Activated CD8-positive, alpha-beta memory T cell treated with anti-CD3 and anti-CD28 coated beads for 24 hours (primary cell): ENCODE measurements around the gene GLI1.
"Not testable (repeated sequence)": the region's sequence is repeated elsewhere in the genome, so short reads cannot be mapped to it uniquely, and the experiment has no call there.

Experiments used
- DNase-seq: peaks from one replicate; pipeline ENCODE4 v3.0.0-alpha.2; 2020

Gene GLI1

GRCh38 chr12:57459750-57460467, at the start of gene GLI1:
Gene GLI1 (plus strand): TSS chr12:57459785. CDS start chr12:57463692, 3,907 bp downstream.
- no peak for DNase-seq

GRCh38 chr12:57410534-57410933, 49.1 kb upstream of the GLI1 start:
- DNase-seq = no peak

GRCh38 chr12:57414160-57414559, 45.4 kb upstream of the GLI1 start:
- not testable (repeated sequence) for DNase-seq

GRCh38 chr12:57415088-57415487, 44.5 kb upstream of the GLI1 start:
- DNase-seq = no peak

DNA sequence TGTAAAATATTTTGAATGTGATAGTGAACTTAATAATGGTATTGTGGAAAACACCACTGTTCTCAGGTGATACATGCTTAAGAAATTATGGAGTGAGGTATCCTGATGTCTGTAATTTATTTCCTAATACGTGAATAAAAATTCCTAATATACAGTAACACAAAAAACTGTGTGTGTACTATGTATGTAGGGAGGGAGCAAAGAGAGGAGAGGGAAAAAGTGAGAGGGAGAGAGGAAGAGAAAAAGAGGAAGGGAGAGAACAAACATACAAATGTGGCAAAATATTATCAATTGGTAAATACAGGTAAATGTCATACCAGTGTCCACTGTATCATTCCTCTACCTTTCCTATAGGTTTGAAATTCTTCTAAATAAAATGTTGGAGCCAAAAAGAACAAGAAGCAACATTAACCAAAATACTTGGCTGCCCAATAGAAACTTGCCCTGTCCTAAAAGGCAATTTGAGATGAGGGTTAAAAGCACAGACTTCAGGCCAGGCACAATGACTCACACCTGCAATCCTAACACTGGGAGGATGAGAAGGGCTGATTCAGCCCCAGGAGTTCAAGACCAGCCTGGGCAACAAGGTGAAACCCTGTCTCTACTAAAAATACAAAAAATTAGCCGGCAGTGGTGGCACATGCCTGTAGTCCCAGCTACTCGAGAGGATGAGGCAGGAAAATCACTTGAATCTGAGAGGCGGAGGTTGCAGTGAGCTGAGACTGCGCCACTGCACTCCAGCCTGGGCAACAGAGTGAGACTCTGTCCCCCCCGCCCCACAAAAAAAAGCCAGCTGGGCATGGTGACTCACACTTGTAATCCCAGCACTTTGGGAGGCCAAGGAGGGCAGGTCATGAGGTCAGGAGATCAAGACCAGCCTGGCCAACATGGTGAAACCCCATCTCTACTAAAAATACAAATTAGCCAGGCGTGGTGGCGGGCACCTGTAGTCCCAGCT, 43.3 kb upstream of the GLI1 start:
- DNase-seq = no peak

DNA sequence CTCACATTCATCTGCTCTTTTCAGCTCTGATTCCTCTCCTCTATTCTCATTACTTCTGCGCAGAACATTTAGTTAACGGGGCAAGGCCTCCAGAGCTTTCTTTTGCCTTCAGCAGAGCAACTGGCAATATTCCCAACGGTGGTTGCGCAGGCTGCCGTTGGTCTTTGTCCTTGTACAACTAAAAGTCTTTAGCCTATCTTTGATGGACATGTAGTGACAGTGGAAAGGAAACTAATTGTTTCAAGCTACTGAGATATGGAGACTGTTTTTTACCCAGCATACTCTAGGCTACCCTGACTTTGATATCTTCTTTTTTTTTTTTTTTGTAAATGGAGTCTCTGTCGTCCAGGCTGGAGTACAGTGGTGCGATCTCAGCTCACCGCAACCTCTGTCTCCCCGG, 41.3 kb upstream of the GLI1 start:
- DNase-seq = no peak

DNA sequence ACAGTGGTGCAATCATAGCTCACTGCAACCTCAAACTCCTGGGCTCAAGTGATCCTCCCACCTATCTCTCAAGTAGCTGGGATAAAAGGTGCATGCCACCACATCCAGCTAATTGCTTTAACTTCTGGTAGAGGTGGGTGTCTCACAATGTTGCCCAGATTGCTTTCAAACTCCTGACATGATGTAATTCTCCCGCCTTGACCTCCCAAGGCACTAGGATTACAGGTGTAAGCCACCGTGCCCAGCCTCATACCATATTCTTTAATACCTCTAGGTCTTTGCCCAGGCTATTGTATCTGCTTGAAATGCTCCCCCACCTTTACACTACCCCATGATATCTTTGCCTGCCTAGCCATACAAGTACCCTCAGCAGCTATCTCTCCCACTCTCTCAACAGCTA, 40.1 kb upstream of the GLI1 start:
- DNase-seq = no peak

GRCh38 chr12:57420482-57420881, 39.1 kb upstream of the GLI1 start:
- DNase-seq = no peak

DNA sequence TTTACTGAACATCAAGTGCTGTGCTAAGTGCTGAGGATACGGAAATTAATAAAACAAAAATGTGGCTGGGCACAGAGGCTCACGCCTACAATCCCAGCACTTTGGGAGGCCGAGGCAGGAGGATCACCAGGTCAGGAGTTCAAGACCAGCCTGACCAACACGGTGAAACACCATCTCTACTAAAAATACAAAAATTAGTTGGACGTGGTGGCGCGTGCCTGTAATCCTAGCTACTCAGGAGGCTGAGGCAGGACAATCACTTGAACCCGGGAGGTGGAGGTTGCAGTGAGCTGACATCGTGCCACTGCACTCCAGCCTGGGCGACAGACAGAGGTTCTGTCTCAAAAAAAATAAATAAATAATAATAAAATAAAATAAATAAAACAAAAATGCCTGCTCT, 32.6 kb upstream of the GLI1 start:
- not testable (repeated sequence) for DNase-seq

DNA sequence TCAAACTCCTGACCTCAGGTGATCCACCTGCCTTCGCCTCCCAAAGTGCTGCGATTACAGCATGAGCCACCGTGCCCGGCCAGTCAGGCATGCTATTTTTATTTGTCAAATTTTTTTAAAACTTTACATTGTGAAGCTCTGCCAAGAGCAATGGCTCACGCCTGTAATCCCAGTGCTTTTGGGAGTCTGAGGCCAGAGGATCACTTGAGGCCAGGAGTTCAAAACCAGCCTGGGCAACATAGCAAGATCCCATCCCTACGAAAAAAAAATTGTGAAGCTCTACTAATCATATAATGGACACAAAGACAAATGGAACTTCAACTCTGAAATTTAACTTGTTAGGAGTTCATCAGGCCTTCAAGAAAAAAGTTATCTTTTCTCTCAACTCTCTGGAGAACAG, 30.6 kb upstream of the GLI1 start:
- no peak for DNase-seq

DNA sequence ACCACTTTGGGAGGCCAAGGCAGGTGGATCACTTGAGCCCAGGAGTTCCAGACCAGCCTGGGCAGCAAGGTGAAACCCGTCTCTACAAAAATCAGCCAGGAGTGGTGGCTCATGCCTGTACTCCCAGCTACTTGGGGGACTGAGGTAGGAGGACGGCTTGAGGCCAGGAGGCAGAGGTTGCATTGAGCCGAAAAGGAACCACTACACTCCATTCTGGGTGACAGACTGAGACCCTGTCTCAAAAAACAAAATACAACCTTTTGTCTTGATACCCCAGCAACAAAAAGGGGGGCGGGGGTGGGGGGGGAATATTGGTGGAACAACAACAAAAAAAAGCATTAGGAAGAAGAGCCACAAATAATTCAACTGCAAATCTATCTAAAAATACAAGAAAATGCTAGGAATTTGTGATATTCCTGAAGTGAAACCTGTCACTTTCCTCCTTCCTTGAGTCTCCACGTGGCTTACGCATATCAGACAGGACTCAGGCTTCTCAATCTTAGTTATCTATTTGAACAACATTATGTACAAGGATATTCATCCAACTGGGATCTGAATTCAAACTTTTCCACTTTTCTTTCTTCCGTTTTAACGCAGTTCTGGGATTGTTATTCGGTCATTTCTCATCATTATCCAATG, 30.0 kb upstream of the GLI1 start:
- no peak for DNase-seq

DNA sequence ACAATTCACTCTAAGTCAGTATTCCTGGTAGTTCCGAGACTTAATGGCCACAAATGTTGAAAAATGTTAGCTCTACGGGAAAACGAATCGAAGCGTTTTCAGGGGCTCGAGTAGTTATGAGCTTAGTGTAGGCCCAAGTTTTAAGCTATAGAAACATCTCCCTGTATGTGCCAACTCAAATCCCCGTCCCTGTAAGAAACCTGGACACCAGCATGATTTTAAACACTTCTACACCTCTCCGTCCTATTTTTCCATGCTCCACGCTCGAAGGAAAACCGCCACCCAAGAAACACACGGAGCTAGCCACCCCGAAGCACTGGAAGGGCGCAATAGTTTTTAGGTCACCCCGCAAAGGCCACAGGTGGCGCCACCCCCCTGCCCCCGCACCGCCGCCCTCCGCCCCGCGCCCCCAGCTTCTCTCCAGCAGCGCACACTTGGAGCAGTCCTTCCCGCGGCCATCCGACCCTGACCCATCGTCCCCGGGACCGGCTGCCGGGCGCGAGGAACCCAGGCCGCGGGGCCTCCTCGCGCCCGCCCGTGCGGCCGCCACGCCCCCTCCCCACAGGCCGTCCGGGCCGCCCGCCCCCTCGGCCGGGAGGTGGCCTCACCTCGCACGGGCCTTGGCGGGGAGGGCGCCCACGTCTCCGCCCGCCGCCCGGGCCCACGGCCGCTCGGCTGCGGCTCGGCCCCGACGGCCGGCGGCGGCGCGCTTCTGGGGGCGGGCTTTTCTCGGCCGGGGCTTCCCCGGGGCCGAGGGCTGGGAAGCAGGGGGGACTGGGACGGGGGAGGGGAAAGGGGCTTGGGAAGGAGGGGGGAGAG, 29.3 kb upstream of the GLI1 start:
- peak; percentile 83 for DNase-seq

GRCh38 chr12:57430931-57431566, 28.5 kb upstream of the GLI1 start, which contains the start of gene R3HDM2:
Gene R3HDM2 (minus strand): TSS chr12:57431043. CDS start chr12:57310428, 120,615 bp downstream.
- peak; percentile 98 for DNase-seq

GRCh38 chr12:57431654-57432188, 27.9 kb upstream of the GLI1 start:
- DNase-seq = no peak

DNA sequence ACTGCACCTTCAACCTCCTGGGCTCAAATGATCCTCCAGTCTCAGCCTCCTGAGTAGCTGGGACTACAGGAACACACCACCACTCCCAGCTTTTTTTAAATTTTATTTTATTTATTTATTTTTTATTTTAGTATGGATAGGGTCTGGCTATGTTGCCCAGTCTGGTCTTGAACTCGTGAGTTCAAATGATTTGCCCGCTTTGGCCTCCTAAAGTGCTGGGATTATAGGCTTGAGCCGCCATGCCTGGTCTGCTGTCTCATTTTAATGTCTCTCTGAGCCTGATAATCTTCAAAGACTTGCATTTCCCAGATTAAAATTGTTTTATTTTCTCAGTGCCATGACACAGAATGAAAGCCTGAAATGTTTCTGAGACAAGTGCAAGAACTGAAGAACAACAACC, 26.2 kb upstream of the GLI1 start:
- no peak for DNase-seq

DNA sequence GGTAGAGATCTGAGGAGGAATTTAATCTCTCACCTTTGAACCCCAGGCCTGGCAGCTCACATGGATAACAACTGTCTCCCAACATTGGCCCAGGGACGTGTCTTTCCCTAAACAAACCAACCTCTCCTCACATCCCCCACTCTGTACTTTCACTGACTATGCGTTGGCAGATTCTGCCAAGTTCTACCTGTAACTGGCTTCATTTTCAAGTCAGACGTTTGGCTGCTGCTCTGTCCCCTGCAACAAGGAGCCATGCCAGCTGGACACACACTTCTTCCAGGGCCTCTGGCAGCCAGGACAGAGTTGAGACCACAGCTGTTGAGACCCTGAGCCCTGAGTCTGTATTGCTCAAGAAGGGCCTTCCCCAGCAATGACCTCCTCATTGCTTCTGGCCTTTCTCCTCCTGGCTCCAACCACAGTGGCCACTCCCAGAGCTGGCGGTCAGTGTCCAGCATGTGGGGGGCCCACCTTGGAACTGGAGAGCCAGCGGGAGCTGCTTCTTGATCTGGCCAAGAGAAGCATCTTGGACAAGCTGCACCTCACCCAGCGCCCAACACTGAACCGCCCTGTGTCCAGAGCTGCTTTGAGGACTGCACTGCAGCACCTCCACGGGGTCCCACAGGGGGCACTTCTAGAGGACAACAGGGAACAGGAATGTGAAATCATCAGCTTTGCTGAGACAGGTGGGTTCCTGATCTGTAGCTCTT, 24.9 kb upstream of the GLI1 start, which contains the start of gene INHBC:
INHBC (plus strand) TSS at position 268 of the 707 bp plus-strand sequence; CDS start at position 371, 103 bp downstream.
- no peak for DNase-seq

DNA sequence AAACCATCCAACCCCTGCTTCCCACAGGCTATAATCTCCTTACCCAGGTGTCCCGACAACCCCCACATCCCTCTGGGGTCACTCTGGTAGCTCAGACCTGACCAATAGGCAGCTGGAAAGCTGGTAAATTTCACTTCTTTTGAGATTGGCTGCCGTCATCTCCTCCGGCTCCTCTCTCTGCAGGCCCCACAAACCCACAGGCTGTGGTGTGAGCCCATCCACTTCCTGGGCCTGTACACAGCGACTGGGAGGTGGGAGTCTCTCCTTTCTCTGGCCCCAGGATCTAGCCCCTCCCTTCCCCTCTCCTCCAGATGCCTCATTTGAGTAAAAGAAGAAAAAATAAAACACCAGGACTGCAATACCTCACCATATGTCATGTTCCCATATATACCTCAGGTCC, 24.3 kb upstream of the GLI1 start:
- no peak for DNase-seq

- no peak for DNase-seq
These were observed 21.2 kb upstream of the GLI1 start for GRCh38 chr12:57438400-57438799.

DNA sequence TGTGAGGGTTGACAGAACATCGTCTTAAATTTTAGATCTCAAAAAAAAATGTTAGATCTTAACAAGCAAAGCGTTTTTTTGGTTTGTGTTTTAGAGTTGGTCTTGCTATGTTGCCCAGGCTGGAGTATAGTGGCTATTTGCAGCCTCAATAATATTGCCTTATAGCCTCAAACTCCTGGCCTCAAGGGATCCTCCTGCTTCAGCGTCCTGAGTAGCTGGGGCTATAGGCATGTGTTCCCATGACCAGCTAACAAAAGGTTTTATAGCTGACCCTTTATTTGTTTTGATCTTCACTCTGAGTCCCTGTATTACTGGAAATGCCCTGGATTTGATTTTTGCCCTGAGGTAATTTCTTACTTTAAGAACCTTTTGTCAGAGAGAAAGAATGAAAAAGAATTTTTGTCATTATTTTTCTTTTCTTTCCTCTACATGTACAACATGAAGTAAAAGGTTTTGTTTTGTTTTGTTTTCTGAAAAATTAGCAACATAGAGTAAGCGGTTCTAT, 19.8 kb upstream of the GLI1 start:
- DNase-seq = no peak

DNA sequence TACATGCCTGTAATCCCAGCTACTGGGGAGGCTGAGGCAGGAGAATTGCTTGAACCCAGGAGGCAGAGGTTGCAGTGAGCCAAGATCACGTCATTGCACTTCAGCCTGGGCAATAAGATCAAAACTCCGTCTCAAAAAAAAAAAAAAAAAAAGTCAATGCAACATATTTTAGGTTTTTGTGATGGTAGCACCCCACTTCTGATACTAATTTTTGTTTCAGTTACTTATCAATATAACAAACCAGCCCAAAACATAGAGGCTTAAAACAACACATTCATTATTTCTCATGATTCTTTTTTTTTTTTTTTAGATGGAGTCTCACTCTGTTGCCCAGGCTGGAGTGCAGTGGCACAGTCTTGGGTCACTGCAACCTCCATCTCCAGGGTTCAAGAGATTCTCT, 18.2 kb upstream of the GLI1 start:
- not testable (repeated sequence) for DNase-seq
